Activated CD8-positive, alpha-beta memory T cell treated with anti-CD3 and anti-CD28 coated beads, Interleukin-2, amount 10 ng/mL, durations not matched to agents 7 days and 5 days (primary cell): ENCODE data around the gene CD2AP. TPM values are rescaled to one million over a fixed set of nuclear protein-coding genes. Genes with fewer than 3 reads are reported as not detected.
"Not testable (repeated sequence)": the region's sequence is repeated elsewhere in the genome, so short reads cannot be mapped to it uniquely, and the experiment has no call there.

Experiments used
- ATAC-seq: fragments of 150-1000 bp; cut with Tn5 transposase; one replicate; pipeline ENCODE4 v1.10.0; 2021; ENCODE audit warnings: moderate library complexity
- CTCF ChIA-PET: fragments of 350-600 bp; sonication (Branson Sonifier 250); formaldehyde crosslinking; loops from one replicate; lab custom pipeline; 2021; ENCODE audit warnings: antibody characterized with exemption; lab: Charles Lee
- DNase-seq: peaks from one replicate; pipeline ENCODE4 v3.0.0-alpha.2; 2020
- H3K27ac Mint-ChIP-seq: one replicate; pipeline ENCODE4 v1.8.0; 2021; ENCODE audit warnings: mild to moderate bottlenecking, mixed read lengths
- H3K27me3 Mint-ChIP-seq: one replicate; pipeline ENCODE4 v1.8.0; 2021; ENCODE audit warnings: mixed read lengths
- H3K36me3 Mint-ChIP-seq: one replicate; pipeline ENCODE4 v1.8.0; 2021; ENCODE audit warnings: mild to moderate bottlenecking, mixed read lengths
- H3K4me1 Mint-ChIP-seq: one replicate; pipeline ENCODE4 v1.8.0; 2021; ENCODE audit warnings: mixed read lengths
- H3K4me3 Mint-ChIP-seq: one replicate; pipeline ENCODE4 v1.8.0; 2021; ENCODE audit warnings: mild to moderate bottlenecking, moderate library complexity, mixed read lengths
- H3K9me3 Mint-ChIP-seq: one replicate; pipeline ENCODE4 v1.8.0; 2022; ENCODE audit warnings: low read depth, mixed read lengths
- total RNA-seq, 2 experiments: library from RNA; stranded (reverse); gene quantifications; one replicate each; pipeline ENCODE4 v1.2.3, GENCODE V29; 2021

Gene CD2AP
- total RNA-seq, 2 experiments from 2014 or later = 25.5 to 30.9 TPM

GRCh38 chr6:47628448-47629272, 151.1 kb downstream of the CD2AP start:
- Mint-ChIP-seq H3K36me3 (no peaks in the 10 kb centered on the region), H3K27me3 (peaks cover under 1% of the 10 kb centered on the region), H3K27ac (no peak overlapping the region), H3K9me3 (no peaks in the 10 kb centered on the region), H3K4me3 (no peak overlapping the region), H3K4me1 (peaks cover 9% of the 10 kb centered on the region)
- DNase-seq = no peak
- CTCF ChIA-PET = no interaction called here
- ATAC-seq = no peak

- Mint-ChIP-seq H3K4me1 (peaks cover 9% of the 10 kb centered on the region), H3K27ac (no peak overlapping the region), H3K4me3 (no peak overlapping the region), H3K27me3 (peaks cover 2% of the 10 kb centered on the region), H3K36me3 (no peaks in the 10 kb centered on the region), H3K9me3 (no peaks in the 10 kb centered on the region)
- DNase-seq (no peak), ATAC-seq (no peak)
- CTCF ChIA-PET = interaction anchor here (1.2 to 3.0 kb wide), 6 partner anchors 14 to 217 kb away, joined by 3 to 44 read pairs (median 12); no protein-coding TSS in a partner anchor
Measured at GRCh38 chr6:47629954-47630353, 152.4 kb downstream of the CD2AP start.

- no peak overlapping the region for H3K4me3 Mint-ChIP-seq
- DNase-seq (no peak), ATAC-seq (no peak)
- no peaks in the 10 kb centered on the region for H3K9me3 Mint-ChIP-seq
- H3K4me1 Mint-ChIP-seq = peaks cover 9% of the 10 kb centered on the region
- peaks cover 2% of the 10 kb centered on the region for H3K27me3 Mint-ChIP-seq
- H3K36me3 Mint-ChIP-seq = no peaks in the 10 kb centered on the region
- no peak overlapping the region for H3K27ac Mint-ChIP-seq
- CTCF ChIA-PET = interaction anchor here (1.2 to 3.0 kb wide), 19 partner anchors 8 to 223 kb away, joined by 3 to 44 read pairs (median 6); partner anchors contain the start of gene CD2AP
Measured at GRCh38 chr6:47630587-47630986, 153.0 kb downstream of the CD2AP start.

- Mint-ChIP-seq H3K4me1 (peaks cover 9% of the 10 kb centered on the region), H3K27ac (peak overlapping the region; percentile 21), H3K4me3 (no peak overlapping the region), H3K9me3 (no peaks in the 10 kb centered on the region), H3K27me3 (peaks cover 2% of the 10 kb centered on the region), H3K36me3 (no peaks in the 10 kb centered on the region)
- ATAC-seq = peak; percentile 68
- DNase-seq = no peak
- CTCF ChIA-PET = interaction anchor here (0.6 to 3.0 kb wide), 26 partner anchors 8 to 236 kb away, joined by 3 to 44 read pairs (median 4); partner anchors contain the start of gene CD2AP
Measured at GRCh38 chr6:47631269-47631772, 153.7 kb downstream of the CD2AP start.

DNA sequence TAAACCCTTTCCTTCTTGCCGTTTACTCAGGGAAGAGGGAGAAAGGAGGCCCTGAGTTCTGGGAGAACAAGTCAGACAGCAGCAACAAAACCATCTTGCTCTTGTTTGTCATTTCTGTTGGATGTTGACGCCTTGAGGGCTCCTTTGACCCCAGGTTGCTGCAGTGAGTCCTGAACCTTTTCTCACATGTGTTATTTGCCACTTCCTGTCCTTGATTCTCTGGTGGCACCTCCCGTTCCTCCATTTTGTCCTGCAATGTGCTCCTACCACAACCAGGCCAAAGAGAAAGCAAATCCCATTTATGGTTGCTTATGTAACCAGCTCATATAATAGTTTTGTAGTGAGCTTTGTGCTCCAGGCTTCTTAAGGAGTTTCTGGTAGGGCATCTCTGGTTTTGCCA, 154.2 kb downstream of the CD2AP start:
- DNase-seq (no peak), ATAC-seq (peak; percentile 12)
- no peaks in the 10 kb centered on the region for H3K9me3 Mint-ChIP-seq
- peaks cover 4% of the 10 kb centered on the region for H3K27me3 Mint-ChIP-seq
- no peak overlapping the region for H3K4me3 Mint-ChIP-seq
- peak overlapping the region; percentile 24 for H3K27ac Mint-ChIP-seq
- CTCF ChIA-PET = interaction anchor here (0.6 to 3.0 kb wide), 24 partner anchors 9 to 236 kb away, joined by 3 to 44 read pairs (median 6); no protein-coding TSS in a partner anchor
- no peaks in the 10 kb centered on the region for H3K36me3 Mint-ChIP-seq
- peaks cover 9% of the 10 kb centered on the region for H3K4me1 Mint-ChIP-seq

- CTCF ChIA-PET = interaction anchor here (1.3 to 1.6 kb wide), 2 partner anchors 11 to 218 kb away, joined by 3 to 5 read pairs; no protein-coding TSS in a partner anchor
- Mint-ChIP-seq H3K4me3 (no peak overlapping the region), H3K27ac (no peak overlapping the region), H3K36me3 (no peaks in the 10 kb centered on the region), H3K27me3 (peaks cover 18% of the 10 kb centered on the region), H3K4me1 (peaks cover 9% of the 10 kb centered on the region), H3K9me3 (no peaks in the 10 kb centered on the region)
- no peak for DNase-seq
- no peak for ATAC-seq
Measured at GRCh38 chr6:47633141-47633540, 155.6 kb downstream of the CD2AP start.

DNA sequence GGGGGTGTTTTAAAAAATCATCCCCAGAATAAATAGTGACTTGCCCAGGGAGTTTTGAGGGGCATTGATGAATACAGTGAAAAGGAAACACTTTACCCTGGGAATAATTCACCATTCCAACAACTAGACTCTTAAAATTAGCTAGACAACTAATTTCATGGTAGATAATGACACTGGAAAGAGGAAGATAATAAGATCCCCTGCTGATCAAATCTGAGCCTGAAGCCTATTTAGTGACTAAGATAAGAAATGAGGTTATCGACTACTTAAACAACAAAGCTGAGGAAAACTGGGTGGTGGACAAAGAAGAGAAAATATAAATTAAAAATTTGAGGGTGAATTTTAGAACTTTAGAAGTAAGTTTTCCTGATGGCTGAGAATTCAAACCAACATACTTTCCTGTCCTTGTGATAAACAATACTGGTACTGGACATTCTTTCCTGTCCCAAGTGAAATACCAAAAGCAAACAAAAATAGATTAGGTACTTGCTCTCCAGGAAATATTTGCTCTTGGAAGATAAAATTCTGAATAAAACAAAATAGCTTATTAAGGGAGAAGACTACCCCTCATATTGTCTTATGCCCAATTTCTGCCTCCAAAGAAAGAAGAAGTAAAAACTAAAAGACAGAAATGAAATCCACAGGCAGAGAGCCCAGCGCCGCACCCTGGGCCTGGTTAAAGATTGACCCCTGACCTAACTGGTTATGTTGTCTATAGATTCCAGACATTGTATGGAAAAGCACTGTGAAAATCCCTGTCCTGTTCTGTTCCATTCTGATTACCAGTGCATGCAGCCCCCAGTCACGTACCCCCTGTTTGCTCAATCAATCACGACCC, 156.8 kb downstream of the CD2AP start:
- H3K36me3 Mint-ChIP-seq = no peaks in the 10 kb centered on the region
- DNase-seq = no peak

GRCh38 chr6:47646689-47647088, 169.1 kb downstream of the CD2AP start:
- CTCF ChIA-PET = interaction anchor here (1.0 to 1.1 kb wide), 2 partner anchors 87 to 134 kb away, joined by 3 to 4 read pairs; no protein-coding TSS in a partner anchor
- ATAC-seq = no peak
- no peak overlapping the region for H3K4me3 Mint-ChIP-seq

More for the DNA sequence above, 156.8 kb downstream of the CD2AP start:
- no peaks in the 10 kb centered on the region for H3K9me3 Mint-ChIP-seq
- no peak for ATAC-seq
- H3K27ac Mint-ChIP-seq = no peak overlapping the region
- H3K4me1 Mint-ChIP-seq = peaks cover 9% of the 10 kb centered on the region
- no peak overlapping the region for H3K4me3 Mint-ChIP-seq
- CTCF ChIA-PET = interaction anchor here (1.0 to 1.6 kb wide), 2 partner anchors 12 to 152 kb away, joined by 3 to 5 read pairs; no protein-coding TSS in a partner anchor
- H3K27me3 Mint-ChIP-seq = peaks cover 27% of the 10 kb centered on the region

DNA sequence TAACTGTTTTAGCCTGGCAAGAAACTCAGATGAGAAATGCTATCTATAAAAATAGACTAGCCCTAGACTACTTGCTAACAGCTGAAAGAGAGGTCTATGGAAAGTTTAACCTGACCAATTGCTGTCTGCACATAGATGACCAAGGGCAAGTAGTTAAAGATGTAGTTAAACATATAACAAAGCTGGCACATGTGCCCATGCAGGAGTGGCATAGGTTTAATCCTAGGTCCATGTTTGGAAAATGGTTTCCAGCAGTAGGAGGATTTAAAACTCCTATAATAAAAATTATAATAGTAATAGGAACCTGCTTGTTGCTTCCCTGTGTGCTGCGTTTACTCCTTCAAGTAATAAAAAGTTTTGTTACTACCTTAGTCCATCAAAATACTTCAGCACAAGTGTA, 169.6 kb downstream of the CD2AP start:
- DNase-seq (no peak), ATAC-seq (no peak)
- H3K4me3 Mint-ChIP-seq = no peak overlapping the region

More at GRCh38 chr6:47646689-47647088, 169.1 kb downstream of the CD2AP start:
- Mint-ChIP-seq H3K27me3 (peaks cover 10% of the 10 kb centered on the region), H3K27ac (no peak overlapping the region), H3K4me1 (no peaks in the 10 kb centered on the region), H3K36me3 (no peaks in the 10 kb centered on the region), H3K9me3 (no peaks in the 10 kb centered on the region)
- DNase-seq = no peak

GRCh38 chr6:47647626-47648025, 170.0 kb downstream of the CD2AP start:
- H3K9me3 Mint-ChIP-seq, H3K36me3 Mint-ChIP-seq, ATAC-seq, DNase-seq, H3K27ac Mint-ChIP-seq, H3K4me1 Mint-ChIP-seq, H3K27me3 Mint-ChIP-seq, H3K4me3 Mint-ChIP-seq: not testable (repeated sequence)
- CTCF ChIA-PET = interaction anchor here (1.1 kb wide), 1 partner anchor 86 kb away, joined by 4 read pairs; no protein-coding TSS in a partner anchor

More for the DNA sequence above, 169.6 kb downstream of the CD2AP start:
- H3K27ac Mint-ChIP-seq = no peak overlapping the region
- no peaks in the 10 kb centered on the region for H3K4me1 Mint-ChIP-seq
- CTCF ChIA-PET = interaction anchor here (1.0 to 1.1 kb wide), 2 partner anchors 87 to 133 kb away, joined by 3 to 4 read pairs; no protein-coding TSS in a partner anchor
- H3K9me3 Mint-ChIP-seq = no peaks in the 10 kb centered on the region
- H3K36me3 Mint-ChIP-seq = no peaks in the 10 kb centered on the region
- peaks cover 7% of the 10 kb centered on the region for H3K27me3 Mint-ChIP-seq

DNA sequence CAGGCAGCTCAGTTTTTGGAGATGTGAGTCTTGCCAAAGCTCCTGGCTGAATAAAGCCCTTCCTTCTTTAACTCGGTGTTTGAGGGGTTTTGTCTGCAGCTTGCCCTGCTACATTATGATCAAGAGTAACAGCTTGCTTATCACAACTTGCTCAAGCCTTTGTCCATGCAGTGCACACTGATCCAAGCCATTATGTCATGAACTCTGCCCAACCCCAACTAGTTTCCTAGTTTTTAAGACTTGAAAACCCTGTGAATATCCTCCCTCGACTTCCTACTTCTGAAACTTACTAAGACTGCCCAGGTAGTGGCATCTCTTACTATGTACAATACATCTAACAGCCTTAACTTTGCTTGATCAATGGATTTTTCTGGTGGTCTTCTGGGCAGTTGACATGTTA, 170.4 kb downstream of the CD2AP start:
- Mint-ChIP-seq H3K27ac (no peak overlapping the region), H3K4me1 (no peaks in the 10 kb centered on the region), H3K9me3 (no peaks in the 10 kb centered on the region), H3K27me3 (peaks cover 6% of the 10 kb centered on the region), H3K4me3 (no peak overlapping the region), H3K36me3 (no peaks in the 10 kb centered on the region)
- CTCF ChIA-PET = no interaction called here
- DNase-seq (no peak), ATAC-seq (no peak)

GRCh38 chr6:47650553-47651432, 173.2 kb downstream of the CD2AP start:
- H3K36me3 Mint-ChIP-seq = no peaks in the 10 kb centered on the region
- no peak overlapping the region for H3K4me3 Mint-ChIP-seq
- no peak overlapping the region for H3K27ac Mint-ChIP-seq
- CTCF ChIA-PET = no interaction called here
- H3K4me1 Mint-ChIP-seq = peaks cover 2% of the 10 kb centered on the region
- ATAC-seq (no peak), DNase-seq (no peak)
- no peaks in the 10 kb centered on the region for H3K9me3 Mint-ChIP-seq
- no peaks in the 10 kb centered on the region for H3K27me3 Mint-ChIP-seq
